IPS-NIHi7 (cell line): Measurements from ENCODE around the gene SH2D2A.

ENCODE experiments used
- DNase-seq: peaks from one replicate; pipeline ENCODE4 v3.0.0; 2012; ENCODE audit warnings: mixed read lengths; ENCODE audit errors: extremely low spot score

The SH2D2A gene

DNA sequence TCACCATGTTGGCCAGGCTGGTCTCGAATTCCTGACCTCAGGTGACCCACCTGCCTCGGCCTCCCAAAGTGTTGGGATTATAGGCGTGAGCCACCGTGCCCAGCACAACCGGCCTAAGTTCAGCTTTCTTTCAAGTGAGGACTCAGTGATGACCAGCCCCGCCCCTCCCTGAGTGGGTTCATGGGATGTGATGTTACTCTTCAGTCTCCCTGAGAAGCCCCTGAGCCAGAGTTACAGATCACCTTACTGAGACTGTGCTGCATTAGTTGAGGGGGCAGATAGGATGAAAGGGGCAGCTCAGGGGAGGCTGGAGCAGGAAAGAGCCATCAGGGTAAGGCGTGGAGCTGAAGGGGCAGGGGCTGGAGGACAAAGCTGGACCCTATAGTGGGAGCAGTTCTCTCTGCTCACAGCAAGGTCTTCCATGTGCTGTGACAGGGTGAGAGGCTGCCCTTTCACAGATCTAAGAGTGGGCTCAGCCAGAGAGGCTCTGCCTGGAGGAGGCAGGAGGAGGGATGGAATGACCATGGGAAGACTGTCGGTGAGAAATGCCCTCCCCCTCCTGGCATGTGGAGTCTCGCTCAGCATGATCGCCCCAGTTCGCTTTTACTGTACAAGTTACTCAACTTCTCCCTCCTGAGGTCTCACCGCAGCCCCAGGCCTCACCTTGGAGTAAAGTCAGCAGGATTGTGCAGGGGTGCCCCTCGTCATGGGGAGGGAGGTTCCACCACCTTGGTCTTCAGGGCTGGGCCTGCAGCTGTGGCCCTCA, 13.4 kb downstream of the SH2D2A start:
- DNase-seq, result no peak

DNA sequence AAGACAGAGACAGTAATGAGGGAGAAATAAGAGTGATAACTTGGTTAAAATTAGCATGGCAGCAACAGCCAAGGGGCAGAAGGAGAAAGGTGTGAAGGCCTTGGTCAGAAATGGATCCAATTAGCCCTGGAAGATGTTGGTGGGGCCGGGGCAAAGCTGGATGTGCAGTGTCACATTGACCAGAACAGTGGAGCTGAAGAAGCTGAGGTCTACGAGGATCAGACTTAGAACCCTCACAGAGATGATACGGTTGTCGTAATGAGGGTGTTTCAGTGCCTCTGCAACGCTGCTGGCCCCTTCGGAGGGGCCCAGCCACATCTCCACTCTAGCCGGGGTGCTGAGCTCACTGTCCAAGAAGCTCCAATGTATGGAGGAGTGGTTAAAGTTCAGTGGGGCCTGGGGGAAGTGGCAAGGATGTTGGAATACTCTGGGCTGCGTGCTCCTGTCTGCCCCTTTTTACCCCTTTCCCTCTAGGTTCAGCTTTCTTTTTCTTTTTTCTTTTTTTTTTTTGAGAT, 14.2 kb downstream of the SH2D2A start:
- DNase-seq, result no peak

DNA sequence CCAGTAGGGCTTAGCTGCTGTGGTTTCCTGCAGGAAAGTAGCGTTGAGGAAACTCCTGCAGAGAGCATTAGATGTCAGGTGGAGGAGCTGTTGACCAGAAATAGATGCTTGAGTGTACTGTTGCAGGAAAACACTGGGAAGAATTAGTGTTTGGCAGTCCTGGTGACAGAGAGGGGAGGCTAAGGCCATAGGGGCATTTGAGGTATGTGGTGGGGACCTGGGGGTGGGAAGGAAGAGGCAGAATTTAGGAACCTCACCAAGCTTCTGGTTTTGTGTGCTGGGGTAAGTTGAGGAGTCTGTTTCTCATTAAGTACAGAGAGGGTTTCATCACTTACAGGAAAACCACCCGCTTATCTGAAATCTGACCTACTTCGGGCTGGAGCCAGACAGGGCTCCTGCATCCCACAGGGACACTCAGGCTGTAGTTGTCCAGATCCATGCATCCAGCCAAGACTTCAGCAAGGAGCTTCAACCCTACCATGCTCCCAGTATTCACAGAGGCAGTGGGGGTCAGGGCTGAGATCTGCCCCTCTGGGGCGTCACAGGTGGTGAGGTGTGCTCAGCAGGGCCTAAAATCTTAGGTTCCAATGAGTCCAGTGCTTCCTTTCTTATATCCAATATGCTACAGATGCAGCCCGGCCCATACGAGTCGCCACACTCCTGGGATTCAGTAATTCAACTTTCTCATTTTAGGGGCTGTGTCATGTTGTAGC, 15.1 kb downstream of the SH2D2A start:
- no peak for DNase-seq

DNA sequence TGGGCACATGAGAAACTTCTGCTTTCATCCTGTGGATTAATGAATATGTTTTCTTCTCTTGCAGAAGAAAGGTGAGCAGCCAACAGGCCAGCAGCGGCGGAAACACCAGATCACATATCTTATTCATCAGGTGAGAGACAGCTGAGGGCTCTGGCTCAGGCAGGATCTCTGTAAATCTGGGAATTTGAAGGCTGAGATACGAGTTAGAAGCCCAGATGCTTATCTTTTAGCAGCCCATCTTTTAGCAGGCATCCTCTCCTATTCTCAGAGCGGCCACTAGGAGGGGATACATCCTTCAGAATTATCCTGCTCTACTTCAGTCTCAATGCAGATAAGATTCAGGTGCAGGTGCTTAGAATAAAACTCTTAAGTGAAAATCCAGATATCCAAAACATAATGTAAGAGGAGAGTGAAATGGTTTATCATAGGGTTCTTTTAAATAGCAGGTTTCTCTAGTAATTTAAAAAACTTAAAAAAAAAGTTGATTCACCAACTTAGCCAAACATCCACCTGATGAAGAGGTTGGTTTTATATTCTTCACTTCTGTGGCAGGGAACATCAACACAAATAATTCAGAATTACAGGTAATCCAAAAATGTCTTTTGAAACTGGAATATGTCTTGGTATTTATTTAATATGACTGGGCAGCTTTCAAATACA, 19.3 kb downstream of the SH2D2A start:
- peak; percentile 77 for DNase-seq

DNA sequence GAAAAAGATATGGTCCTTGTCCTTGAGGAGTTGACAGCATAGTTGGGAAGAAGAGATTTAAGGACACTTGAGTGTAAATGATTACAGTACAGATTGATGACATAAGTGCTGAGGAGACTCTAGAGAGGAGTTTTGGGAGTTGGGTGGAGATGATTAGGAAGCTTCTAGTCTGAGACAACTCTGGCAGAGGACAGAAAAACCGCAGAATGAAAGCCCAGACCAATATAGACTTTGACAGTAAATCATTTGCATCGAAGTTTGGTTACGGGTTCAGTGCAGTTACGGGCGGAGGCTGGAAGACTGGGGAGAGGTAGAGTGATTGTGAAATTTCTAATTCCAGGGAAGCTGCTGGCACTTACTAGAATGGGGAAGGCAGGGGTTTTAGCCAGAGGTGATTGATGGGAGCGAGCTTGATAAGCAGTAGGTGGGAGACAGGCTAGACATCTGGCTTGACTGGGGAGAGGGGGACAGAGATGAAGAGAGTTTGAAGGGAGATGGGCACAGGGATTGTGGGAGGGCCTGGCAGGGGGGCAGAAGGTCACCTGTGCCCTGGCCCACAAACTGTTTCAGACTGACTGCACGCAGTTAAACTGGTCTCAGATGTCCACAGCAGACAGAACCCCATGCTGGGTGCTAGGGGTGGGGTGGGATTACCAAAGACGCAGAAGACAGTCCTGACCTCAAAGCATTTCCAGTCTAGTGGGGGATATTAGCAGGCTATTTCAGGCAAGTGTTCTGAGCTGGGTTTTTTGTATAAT, 20.1 kb downstream of the SH2D2A start:
- no peak for DNase-seq

DNA sequence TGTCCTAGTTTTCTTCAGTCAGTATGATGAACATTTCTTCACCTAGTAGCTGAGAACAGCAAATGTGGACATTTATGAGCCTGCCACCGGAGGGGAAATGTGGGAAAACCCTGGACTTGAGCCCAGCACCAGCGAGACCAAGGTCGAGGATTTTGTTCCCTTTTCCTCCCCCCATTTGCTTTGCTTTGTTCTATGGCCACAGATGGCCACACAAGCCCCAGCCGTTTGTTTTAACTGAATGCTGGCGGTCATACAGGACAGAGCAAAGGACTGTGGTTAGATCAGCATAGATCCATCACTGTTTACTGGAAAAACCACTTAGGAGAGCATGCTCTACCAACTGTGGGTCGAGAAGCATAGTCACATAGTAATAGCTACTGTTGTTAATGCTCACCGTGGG, 20.9 kb downstream of the SH2D2A start:
- no peak for DNase-seq

DNA sequence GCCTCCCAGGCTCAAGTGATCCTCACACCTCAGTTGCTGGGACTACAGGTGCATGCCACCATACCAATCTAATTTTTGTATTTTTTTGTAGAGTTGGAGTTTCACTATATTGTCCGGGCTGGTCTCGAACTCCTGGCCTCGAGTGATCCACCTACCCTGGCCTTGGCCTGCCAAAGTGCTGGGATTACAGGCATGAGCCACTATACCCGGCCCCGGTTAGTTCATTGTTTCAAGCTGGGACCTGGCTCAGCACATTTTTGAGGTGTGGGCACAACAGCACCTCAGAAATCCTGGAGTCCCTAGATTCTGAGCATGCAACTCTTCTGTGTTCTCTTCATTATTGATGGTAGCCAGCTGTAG, 21.3 kb downstream of the SH2D2A start:
- no peak for DNase-seq

DNA sequence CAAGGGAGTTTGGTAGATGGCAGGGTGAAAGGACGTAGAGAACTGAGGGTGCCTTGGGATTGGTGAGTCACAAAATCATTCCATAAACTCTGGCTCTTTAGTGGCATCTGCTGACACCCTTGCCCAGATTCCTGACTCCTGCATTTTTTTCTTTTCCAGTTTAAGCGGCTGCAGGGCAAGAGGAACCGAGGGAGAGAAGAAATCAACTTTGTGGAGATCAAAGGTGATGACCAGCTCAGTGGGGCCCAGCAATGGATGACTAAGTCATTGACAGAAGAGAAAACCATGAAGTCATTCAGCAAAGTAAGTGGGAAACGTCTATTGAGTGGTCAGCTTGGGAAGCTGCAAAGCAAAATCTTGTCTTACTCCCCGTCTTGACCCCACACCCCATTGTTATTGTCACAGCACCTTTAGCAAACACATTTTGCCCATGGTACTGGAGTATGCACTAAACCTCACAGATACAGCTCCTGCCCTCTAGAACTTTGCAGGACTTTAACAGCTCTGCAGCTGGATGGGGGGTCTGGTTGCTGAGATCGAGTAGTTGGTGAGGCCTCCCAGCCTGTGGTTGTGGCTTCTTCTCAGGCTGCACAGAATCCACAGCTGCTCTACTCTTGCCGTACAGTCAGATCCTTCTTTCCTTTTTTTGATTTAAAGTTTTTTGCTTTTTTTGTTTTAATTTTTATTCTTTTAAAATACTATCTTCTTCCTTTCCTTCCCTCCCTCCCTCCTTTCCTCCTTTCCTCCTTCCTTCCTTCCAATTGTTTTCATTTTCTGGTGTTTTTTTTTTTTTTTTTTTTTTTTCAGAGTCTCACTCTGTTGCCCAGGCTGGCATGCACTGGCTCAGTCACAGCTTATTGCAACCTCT, 21.9 kb downstream of the SH2D2A start:
- DNase-seq, result no peak

DNA sequence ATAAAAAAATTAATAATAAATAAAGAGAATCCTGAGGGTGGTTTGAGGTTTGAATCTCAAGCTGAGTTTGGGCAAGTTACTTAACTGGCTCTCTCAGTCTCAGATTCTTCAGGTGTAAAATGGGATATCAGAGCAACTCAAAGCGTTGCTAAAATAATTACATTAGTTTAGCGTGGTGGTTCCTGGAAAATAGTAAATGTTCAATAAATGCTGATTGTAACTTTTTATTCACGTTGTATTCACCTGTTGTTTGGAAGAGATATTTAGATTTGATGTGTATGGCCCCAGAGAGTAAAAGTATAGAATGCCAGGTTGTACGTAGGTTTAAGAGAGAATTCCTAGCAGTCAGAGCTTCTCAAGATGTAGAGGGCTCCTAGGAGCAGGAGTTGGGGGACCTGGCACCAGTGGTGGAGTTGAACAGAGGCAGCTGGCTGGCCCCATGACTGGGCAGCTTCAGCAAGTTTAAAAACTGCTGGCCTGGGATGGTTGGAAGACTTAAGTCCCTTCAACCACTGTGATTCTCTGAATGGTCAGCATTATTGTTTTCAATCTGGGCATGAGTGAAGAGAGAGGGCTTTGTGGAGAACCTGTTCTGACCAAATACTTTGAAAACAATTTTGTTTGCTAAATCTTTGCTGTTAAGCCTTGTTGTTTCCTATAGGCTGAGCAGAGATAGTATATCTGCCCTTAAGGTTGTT, 26.9 kb downstream of the SH2D2A start:
- no peak for DNase-seq

DNA sequence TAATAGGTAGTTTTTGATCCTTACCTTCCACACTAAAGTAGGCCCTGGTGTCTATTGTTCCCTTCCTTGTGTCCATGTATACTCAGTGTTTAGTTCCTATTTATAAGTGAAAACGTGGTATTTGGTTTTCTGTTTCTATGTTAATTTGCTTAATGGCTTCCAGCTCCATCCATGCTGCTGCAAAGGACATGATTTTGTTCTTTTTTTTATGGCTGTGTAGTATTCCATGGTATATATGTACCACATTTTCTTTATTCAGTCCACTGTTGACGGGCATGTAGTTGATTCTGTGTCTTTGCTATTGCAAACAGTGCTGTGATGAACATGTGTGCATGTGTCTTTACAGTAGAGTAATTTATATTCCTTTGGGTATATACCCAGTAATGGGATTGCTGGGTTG, 28.5 kb downstream of the SH2D2A start:
- no peak for DNase-seq

DNA sequence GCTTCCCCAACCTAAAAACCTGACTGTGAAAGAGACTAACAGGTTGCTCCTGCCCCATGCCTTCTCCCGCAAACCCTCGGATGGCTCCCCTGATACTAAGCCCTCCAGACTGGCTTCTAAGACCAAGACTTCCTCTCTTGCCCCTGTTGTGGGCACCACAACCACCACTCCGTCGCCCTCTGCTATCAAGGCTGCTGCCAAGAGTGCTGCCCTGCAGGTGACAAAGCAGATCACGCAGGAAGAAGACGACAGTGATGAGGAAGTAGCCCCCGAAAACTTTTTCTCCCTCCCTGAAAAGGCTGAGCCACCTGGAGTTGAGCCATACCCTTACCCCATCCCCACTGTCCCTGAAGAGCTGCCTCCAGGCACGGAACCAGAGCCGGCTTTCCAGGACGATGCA, 30.0 kb downstream of the SH2D2A start:
- no peak for DNase-seq

DNA sequence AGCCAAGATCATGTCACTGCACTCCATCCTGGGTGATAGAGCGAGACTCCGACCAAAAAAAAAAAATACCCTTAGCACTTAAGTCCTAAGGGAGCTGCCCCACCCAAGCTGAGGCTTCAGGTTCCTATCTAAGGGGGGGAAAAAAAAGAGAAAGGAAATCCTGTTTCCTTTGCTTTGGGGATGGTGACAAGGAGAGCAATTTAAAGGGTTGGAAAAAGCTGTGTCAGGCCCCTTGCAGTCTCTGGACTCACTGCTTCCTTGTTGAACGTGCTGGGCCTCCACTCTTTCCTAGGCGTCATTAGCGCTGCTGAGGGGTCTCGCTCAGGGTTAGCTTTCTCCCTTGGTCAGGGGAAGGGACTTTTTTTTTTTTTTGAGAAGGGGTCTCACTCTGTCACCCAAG, 31.2 kb downstream of the SH2D2A start:
- no peak for DNase-seq

DNA sequence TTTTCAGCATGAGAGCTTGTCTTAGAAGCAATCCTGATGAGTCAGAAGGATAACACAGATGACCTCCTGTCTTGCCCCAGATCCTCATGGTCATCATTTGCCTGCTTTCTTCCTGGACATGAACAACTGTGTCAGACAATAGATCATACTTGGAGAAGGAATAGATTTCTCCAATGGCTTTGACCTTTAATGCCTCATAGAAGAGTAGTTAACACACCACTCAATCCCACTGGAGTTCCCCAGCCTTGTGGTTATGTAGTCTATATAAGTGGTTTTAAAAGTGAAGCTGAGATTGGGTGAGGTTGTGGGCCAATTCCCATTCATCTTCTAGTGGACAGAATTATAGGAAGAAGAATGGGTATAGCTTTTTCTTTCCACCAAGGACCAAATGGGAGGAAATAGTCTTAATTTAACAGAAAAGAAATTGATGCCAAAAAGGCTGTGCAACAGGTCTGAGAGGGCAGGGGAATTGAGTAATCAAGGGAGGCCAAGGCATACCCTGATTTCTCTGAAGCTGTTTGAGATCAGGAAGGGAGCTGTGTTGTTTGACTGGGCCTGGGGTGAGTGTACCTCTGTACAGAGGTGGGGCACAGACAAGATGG, 35.0 kb downstream of the SH2D2A start:
- no peak for DNase-seq

DNA sequence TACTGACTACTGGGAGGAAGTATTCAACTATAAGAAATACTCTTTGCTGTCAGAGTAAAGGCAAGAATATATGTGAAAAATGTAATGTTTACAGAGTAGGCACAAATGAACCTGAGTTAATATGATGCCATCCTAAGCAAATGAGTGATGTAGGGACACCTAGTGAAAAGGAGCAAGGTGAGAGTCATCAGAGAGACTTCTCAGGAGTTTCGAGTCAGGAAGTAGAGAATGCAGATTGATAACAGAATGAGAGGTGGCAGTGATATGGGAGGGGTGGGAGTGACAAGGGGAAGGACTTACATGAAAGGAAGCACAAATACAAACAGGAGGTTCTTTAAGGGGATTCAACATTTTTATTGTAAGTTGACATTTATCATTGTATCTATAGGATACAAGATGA, 39.1 kb downstream of the SH2D2A start:
- no peak for DNase-seq

DNA sequence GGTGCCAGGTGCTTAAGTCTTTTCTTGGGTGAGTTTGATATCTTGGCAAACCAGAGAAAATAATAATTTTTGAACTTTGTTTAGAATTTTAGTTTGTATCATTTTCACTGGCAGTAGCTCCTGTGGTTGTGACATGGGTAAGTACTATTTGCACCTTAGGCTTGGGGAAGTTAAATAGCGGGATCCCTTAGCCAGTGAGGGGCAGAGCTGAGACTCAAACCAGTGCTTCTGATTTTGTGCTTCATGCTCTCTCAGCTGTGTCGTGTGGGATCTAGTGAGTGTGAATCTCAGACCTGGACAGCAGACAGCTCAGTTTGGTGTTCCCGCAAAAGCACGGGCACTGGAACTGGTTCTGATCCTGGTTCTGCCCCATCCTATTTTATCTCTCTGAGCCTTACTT, 39.7 kb downstream of the SH2D2A start:
- no peak for DNase-seq

DNA sequence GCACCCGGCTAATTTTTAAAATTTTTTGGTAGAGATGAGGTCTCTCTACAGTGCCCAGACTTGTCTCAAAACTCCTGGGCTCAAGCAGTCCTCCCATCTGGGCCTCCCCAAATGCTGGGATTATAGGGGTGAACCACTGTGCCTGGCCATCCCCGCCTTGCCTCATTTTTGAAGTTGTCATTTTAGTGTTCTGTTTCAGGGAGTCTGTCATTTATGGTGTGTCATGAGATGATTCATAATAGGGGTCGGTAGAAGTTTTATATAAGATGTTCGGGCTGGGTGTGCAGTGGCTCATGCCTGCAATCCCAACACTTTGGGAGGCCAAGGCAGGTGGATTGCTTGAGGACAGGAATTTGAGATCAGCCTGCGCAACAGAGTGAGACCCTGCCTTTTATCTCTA, 40.8 kb downstream of the SH2D2A start:
- no peak for DNase-seq

DNA sequence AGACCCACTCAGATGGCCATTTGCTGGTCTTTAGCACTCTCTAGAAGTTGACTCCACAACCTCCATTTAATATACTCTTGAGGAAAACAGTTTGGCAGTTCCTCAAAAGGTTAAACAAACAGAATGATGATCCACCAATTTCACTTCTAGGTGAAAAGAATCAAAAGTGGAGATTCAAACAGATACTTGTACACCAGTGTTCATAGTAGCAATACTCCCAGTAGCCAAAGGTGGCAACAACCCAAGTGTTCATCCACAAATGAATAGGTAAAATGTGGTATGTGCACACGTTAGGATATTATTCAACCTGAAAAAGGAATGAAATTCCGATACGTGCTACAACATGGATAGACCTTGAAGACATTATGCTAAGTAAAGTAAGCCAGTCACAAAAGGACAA, 43.0 kb downstream of the SH2D2A start:
- no peak for DNase-seq

DNA sequence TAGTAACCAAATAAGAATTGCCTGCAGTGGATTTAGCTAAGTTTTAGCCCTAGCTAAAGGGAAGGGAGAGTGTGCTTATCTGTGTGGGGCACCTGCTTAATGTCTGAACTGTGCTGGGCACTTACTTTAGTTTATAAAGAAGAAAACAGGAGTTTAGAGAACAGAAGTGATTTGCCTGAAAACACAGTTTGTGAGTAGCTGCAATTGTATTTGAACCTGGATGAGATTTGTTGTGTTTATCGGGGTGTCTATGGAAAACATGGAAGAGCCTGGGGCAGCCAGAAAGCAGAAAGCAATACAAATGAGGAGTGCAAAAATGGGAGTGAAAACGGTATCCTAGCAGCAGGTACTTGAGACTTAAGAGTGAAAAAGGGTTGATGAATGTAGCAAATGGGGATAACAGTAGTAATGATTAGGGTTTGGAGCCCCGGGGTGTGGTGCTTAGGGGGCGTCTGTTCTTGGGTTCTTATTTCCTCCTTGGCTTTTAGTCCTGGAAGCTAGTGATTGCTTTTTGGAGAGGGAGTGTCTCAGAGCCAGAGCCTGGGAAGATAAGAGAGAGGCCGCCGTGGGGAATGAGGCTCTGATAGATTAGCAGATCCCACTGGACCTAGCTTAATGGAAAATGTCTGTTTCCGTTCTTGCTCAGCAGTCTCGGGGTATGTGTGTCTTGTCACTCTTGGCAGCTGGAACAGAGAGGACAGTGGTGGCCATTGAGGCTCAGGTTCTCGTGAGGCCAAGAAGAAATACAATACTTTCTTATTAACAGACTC, 43.7 kb downstream of the SH2D2A start:
- no peak for DNase-seq

DNA sequence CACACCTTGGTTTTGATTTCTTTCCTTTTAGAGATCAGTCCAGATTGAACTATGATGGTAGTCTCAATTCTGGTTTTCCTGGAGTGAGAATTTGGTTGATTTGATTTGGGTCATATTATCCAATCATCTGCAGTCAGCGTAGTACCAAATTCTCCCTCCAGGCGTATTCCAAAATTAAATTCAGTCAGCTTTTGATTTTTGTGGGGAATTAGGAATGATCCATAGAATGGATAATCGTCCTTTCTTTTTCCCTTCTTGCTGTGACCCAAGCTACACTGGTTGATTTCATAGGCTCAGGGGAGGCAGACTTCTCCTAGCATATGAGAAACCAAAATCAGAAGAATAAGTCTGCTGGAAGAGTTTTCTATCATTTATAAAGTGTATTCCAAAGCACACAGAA, 44.4 kb downstream of the SH2D2A start:
- no peak for DNase-seq
